HL-60/S4 (cell line): ENCODE data around the gene CSNK2B.

Experiments
- in situ Hi-C: fragments of 300-500 bp; cut with MboI; formaldehyde crosslinking; loops from 2 replicates; pipeline ENCODE4 v1.14.3; 2022; ENCODE audit warnings: low sequenced_read_pairs

The CSNK2B gene

GRCh38 chr6:31660381-31661261 is 5.3 kb upstream of the CSNK2B start, which contains the start of gene C6orf47:
C6orf47 (minus strand) TSS chr6:31660778; CDS start chr6:31659947, 831 bp downstream.
- in situ Hi-C loops = no loop called here

- in situ Hi-C loops = no loop called here
Observed at GRCh38 chr6:31661262-31662123, 4.4 kb upstream of the CSNK2B start.

GRCh38 chr6:31662124-31662723 is 3.7 kb upstream of the CSNK2B start:
- in situ Hi-C loops = no loop called here

- in situ Hi-C loops = no loop called here
Observed at GRCh38 chr6:31663126-31663960, 2.5 kb upstream of the CSNK2B start.

GRCh38 chr6:31663961-31664789 is 1.7 kb upstream of the CSNK2B start:
- in situ Hi-C loops = no loop called here

- in situ Hi-C loops = no loop called here
Observed at GRCh38 chr6:31664790-31665500, 935 bp upstream of the CSNK2B start, which contains the start of gene GPANK1. GPANK1 (minus strand) TSS chr6:31664997; CDS start chr6:31664478, 519 bp downstream.

- in situ Hi-C loops = no loop called here
Observed at GRCh38 chr6:31666337-31666965, 571 bp downstream of the CSNK2B start.

GRCh38 chr6:31669676-31670075 is 3.8 kb downstream of the CSNK2B start, which contains the start of gene LY6G5B:
LY6G5B (plus strand) TSS chr6:31669976; CDS start chr6:31670951, 975 bp downstream.
- in situ Hi-C loops = no loop called here

GRCh38 chr6:31676322-31676903 is 10.5 kb downstream of the CSNK2B start:
- in situ Hi-C loops = no loop called here

- in situ Hi-C loops = no loop called here
Observed at GRCh38 chr6:31676904-31677303, 11.0 kb downstream of the CSNK2B start.

GRCh38 chr6:31677955-31678354 is 12.1 kb downstream of the CSNK2B start:
- in situ Hi-C loops = no loop called here

GRCh38 chr6:31680226-31681134 is 14.6 kb downstream of the CSNK2B start, which contains the start of gene LY6G5C:
LY6G5C (minus strand) TSS chr6:31681067; CDS start chr6:31680373, 694 bp downstream.
- in situ Hi-C loops = no loop called here

- in situ Hi-C loops = no loop called here
Observed at GRCh38 chr6:31681135-31681671, 15.3 kb downstream of the CSNK2B start.

- in situ Hi-C loops = no loop called here
Observed at GRCh38 chr6:31683591-31683990, 17.7 kb downstream of the CSNK2B start.

GRCh38 chr6:31686483-31686882 is 20.6 kb downstream of the CSNK2B start:
- in situ Hi-C loops = no loop called here

GRCh38 chr6:31687321-31687720 is 21.4 kb downstream of the CSNK2B start:
- in situ Hi-C loops = no loop called here
